ENCODE results near the gene KIZ. TPM values are rescaled to one million over a fixed set of nuclear protein-coding genes. Genes with fewer than 3 reads are reported as not detected.

The KIZ gene
- total RNA-seq, 2 donors from 2014 or later = 6.3 to 17.1 TPM

DNA sequence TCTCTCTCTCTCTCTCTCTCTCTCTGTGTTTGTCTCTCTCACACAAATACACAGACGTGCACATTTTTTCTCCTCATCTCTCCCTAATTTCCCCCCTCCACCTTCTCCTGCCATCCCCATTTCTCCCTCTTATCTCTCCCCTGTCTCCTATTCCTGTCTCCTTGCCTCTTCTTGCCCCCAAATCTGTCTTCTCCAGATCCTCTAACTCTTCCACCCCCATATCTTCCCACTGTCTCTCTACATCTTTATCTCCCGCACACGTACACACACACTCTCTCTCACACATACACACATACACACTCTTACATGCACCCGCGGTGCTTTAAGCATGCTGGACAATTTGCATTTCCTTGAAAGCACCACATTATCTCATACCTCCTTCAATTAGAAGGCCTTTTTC is 15.9 kb downstream of the KIZ start:
- no peaks in the 10 kb centered on the region for H3K4me1 ChIP-seq
- no peaks in the 10 kb centered on the region for H3K27me3 ChIP-seq
- no peaks in the 10 kb centered on the region for H3K36me3 ChIP-seq
- no peak overlapping the region for H3K27ac ChIP-seq
- intact Hi-C loops (cut with DNase I) = no loop called here
- TF ChIP-seq CTCF (IDR thresholded peaks at IDR 0.05) = no peak
- no peaks in the 10 kb centered on the region for H3K9me3 ChIP-seq
- H3K4me3 ChIP-seq = no peak overlapping the region
- no peak overlapping the region for H3K9ac ChIP-seq (ENCODE audit: low read depth in 2 of 2, low read length in 2 of 2)
- DNase-seq = no peak

GRCh38 chr20:21143194-21143890 is 17.5 kb downstream of the KIZ start:
- Histone ChIP-seq H3K4me1 (no peaks in the 10 kb centered on the region), H3K9ac (ENCODE audit: low read depth in 2 of 2, low read length in 2 of 2) (no peak overlapping the region), H3K4me3 (no peak overlapping the region), H3K9me3 (no peaks in the 10 kb centered on the region), H3K36me3 (no peaks in the 10 kb centered on the region), H3K27ac (no peak overlapping the region), H3K27me3 (no peaks in the 10 kb centered on the region)
- intact Hi-C loops (cut with DNase I) = no loop called here
- no peak for TF ChIP-seq CTCF (IDR thresholded peaks at IDR 0.05)
- DNase-seq = no peak

GRCh38 chr20:21145424-21145823 is 19.5 kb downstream of the KIZ start:
- no peak for TF ChIP-seq CTCF (IDR thresholded peaks at IDR 0.05)
- H3K36me3 ChIP-seq = no peaks in the 10 kb centered on the region
- DNase-seq = no peak
- H3K9me3 ChIP-seq = no peaks in the 10 kb centered on the region
- no peaks in the 10 kb centered on the region for H3K27me3 ChIP-seq
- intact Hi-C loops (cut with DNase I) = no loop called here
- no peaks in the 10 kb centered on the region for H3K4me1 ChIP-seq
- no peak overlapping the region for H3K9ac ChIP-seq (ENCODE audit: low read depth in 2 of 2, low read length in 2 of 2)
- H3K4me3 ChIP-seq = no peak overlapping the region
- H3K27ac ChIP-seq = no peak overlapping the region

- H3K9me3 ChIP-seq = no peaks in the 10 kb centered on the region
- no peaks in the 10 kb centered on the region for H3K27me3 ChIP-seq
- no peaks in the 10 kb centered on the region for H3K36me3 ChIP-seq
- no peak overlapping the region for H3K27ac ChIP-seq
- DNase-seq = no peak
- no peak overlapping the region for H3K4me3 ChIP-seq
- no peaks in the 10 kb centered on the region for H3K4me1 ChIP-seq
- TF ChIP-seq CTCF (IDR thresholded peaks at IDR 0.05) = no peak
- H3K9ac ChIP-seq (ENCODE audit: low read depth in 2 of 2, low read length in 2 of 2) = no peak overlapping the region
- intact Hi-C loops (cut with DNase I) = no loop called here
Measured at GRCh38 chr20:21146215-21146614, 20.3 kb downstream of the KIZ start.

DNA sequence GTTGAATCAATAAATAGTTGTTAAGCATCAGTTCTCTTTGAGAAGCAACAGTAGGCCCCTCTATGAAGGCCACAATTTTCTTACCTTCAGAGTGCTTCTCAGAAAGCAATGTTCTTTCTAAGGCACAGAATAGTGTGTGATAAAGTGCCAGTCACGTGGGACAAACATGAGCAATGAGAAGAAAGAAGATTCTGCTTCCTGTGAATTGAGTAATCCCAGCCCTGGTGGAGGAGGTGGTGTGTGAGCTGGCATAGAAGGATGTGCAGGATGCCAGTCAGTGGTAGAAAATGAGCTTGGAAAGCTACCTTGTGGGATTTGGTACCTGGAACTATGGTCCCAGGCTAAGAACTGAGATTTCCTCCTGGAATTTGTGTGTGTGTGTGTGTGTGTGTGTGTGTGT is 21.7 kb downstream of the KIZ start:
- intact Hi-C loops (cut with DNase I) = no loop called here
- H3K27me3 ChIP-seq = no peaks in the 10 kb centered on the region
- TF ChIP-seq CTCF (IDR thresholded peaks at IDR 0.05) = no peak

More for the DNA sequence above, 21.7 kb downstream of the KIZ start:
- Histone ChIP-seq H3K4me3 (no peak overlapping the region), H3K4me1 (no peaks in the 10 kb centered on the region), H3K9me3 (no peaks in the 10 kb centered on the region), H3K9ac (ENCODE audit: low read depth in 2 of 2, low read length in 2 of 2) (no peak overlapping the region), H3K27ac (no peak overlapping the region), H3K36me3 (no peaks in the 10 kb centered on the region)
- no peak for DNase-seq
